Cardiac muscle cell (in vitro differentiated cells and primary cell): ENCODE results near the gene GABRA6. TPM values are rescaled to one million over a fixed set of nuclear protein-coding genes. Genes with fewer than 3 reads are reported as not detected.
A peak's percentile ranks its signal among the peaks of the same experiment; 100 is the strongest.

ENCODE experiments used
- DNase-seq, 2 donors: peaks; one replicate each; pipeline versions ENCODE4 v3.0.0 to v3.0.0-alpha.2; 2010 to 2017; ENCODE audit warnings: low read depth in 1 of 2, low spot score in 1 of 2
- H3K27ac ChIP-seq: fragments of 200-600 bp; sonication (generic); 2 replicates; pipeline ENCODE4 v1.5.1; 2016
- H3K27me3 ChIP-seq: fragments of 200-600 bp; sonication (generic); 2 replicates; pipeline ENCODE4 v1.6.0; 2016; ENCODE audit warnings: control low read depth
- H3K36me3 ChIP-seq: fragments of 200-600 bp; sonication (generic); 2 replicates; pipeline ENCODE4 v1.5.1; 2016; ENCODE audit warnings: control low read depth
- H3K4me1 ChIP-seq: fragments of 200-600 bp; sonication (generic); 2 replicates; pipeline ENCODE4 v1.8.1; 2017; ENCODE audit warnings: low read depth, mild to moderate bottlenecking, mixed run types
- H3K4me3 ChIP-seq: fragments of 200-600 bp; sonication (generic); 2 replicates; pipeline ENCODE4 v1.5.1; 2016; ENCODE audit warnings: mild to moderate bottlenecking
- H3K9me3 ChIP-seq: fragments of 200-600 bp; sonication (generic); 2 replicates; pipeline ENCODE4 v1.5.1; 2017; ENCODE audit warnings: low read depth, mild to moderate bottlenecking, control low read depth
- CTCF ChIP-seq: IDR thresholded peaks from 2 replicates; pipeline ENCODE4 v1.5.1; 2012; ENCODE audit warnings: low read depth, mild to moderate bottlenecking, low read length
- polyA plus RNA-seq: library from polyadenylated mRNA; unstranded; fragments of >200 nt; fragmentation: Nextera tagmentation; extraction: Ambion mirVana; gene quantifications from 2 replicates; pipeline ENCODE4 v1.2.1, GENCODE V29; 2016
- total RNA-seq: library from RNA; depleted of rRNA; stranded (reverse); fragments of >200 nt; gene quantifications from 2 replicates; pipeline ENCODE4 v1.2.3, GENCODE V29; 2016

Gene GABRA6
- total and polyA plus RNA-seq, 2 experiments from 2014 or later = not detected

GRCh38 chr5:161663431-161663830 lies 22.1 kb upstream of the GABRA6 start:
- H3K4me3 ChIP-seq = no peak overlapping the region
- no peaks in the 10 kb centered on the region for H3K9me3 ChIP-seq
- TF ChIP-seq CTCF = no peak
- DNase-seq = no peak
- no peaks in the 10 kb centered on the region for H3K36me3 ChIP-seq
- no peaks in the 10 kb centered on the region for H3K4me1 ChIP-seq
- no peaks in the 10 kb centered on the region for H3K27me3 ChIP-seq
- H3K27ac ChIP-seq = no peak overlapping the region

- TF ChIP-seq CTCF = no peak
- peak in 1 of 2 donors; percentile 44 for DNase-seq
These were observed 9.4 kb upstream of the GABRA6 start for GRCh38 chr5:161676103-161676502.

GRCh38 chr5:161686149-161686548 lies 628 bp downstream of the GABRA6 start:
- Histone ChIP-seq H3K9me3 (no peaks in the 10 kb centered on the region), H3K27ac (no peak overlapping the region), H3K36me3 (no peaks in the 10 kb centered on the region), H3K4me3 (no peak overlapping the region), H3K4me1 (no peaks in the 10 kb centered on the region), H3K27me3 (no peaks in the 10 kb centered on the region)
- no peak for DNase-seq
- TF ChIP-seq CTCF = no peak

More at GRCh38 chr5:161676103-161676502, 9.4 kb upstream of the GABRA6 start:
- Histone ChIP-seq H3K9me3 (no peaks in the 10 kb centered on the region), H3K27ac (no peak overlapping the region), H3K27me3 (no peaks in the 10 kb centered on the region), H3K4me1 (no peaks in the 10 kb centered on the region), H3K36me3 (no peaks in the 10 kb centered on the region), H3K4me3 (no peak overlapping the region)

GRCh38 chr5:161686881-161687280 lies 1.4 kb downstream of the GABRA6 start:
- Histone ChIP-seq H3K4me1 (no peaks in the 10 kb centered on the region), H3K9me3 (no peaks in the 10 kb centered on the region), H3K4me3 (no peak overlapping the region), H3K27ac (no peak overlapping the region), H3K36me3 (no peaks in the 10 kb centered on the region), H3K27me3 (no peaks in the 10 kb centered on the region)
- no peak for TF ChIP-seq CTCF
- DNase-seq = no peak

- Histone ChIP-seq H3K4me3 (no peak overlapping the region), H3K27me3 (no peaks in the 10 kb centered on the region), H3K27ac (no peak overlapping the region), H3K9me3 (no peaks in the 10 kb centered on the region), H3K36me3 (no peaks in the 10 kb centered on the region), H3K4me1 (no peaks in the 10 kb centered on the region)
- DNase-seq = no peak
- no peak for TF ChIP-seq CTCF
These were observed 1.8 kb downstream of the GABRA6 start for GRCh38 chr5:161687316-161687715.

GRCh38 chr5:161691911-161692310 lies 6.4 kb downstream of the GABRA6 start:
- Histone ChIP-seq H3K4me3 (no peak overlapping the region), H3K27me3 (no peaks in the 10 kb centered on the region), H3K4me1 (no peaks in the 10 kb centered on the region), H3K36me3 (no peaks in the 10 kb centered on the region), H3K9me3 (no peaks in the 10 kb centered on the region), H3K27ac (no peak overlapping the region)
- no peak for TF ChIP-seq CTCF
- no peak for DNase-seq
